HepG2 (cell line): Measurements from ENCODE around the gene ATP8A1. TPM values are rescaled to one million over a fixed set of nuclear protein-coding genes. Genes with fewer than 3 reads are reported as not detected.

ENCODE experiments used
- ATAC-seq: fragments of 200-7000 bp; cut with Tn5 transposase; 3 replicates; pipeline ENCODE4 v1.9.1; 2020; ENCODE audit warnings: mild to moderate bottlenecking, moderate library complexity
- BruUV-seq: library from RNA; stranded (reverse); fragments of 400-500 nt; replicated peaks from 2 replicates; lab custom pipeline; 2021; lab: Mats Ljungman, UMichigan
- CTCF ChIA-PET: fragments of 300-600 bp; formaldehyde crosslinking; extraction: SDS; loops from one replicate; lab custom pipeline; 2021; ENCODE audit warnings: low total read pairs, inconsistent platforms, low intra/inter-chr PET ratio; lab: Yijun Ruan, JAX
- POLR2A ChIA-PET: fragments of 350-600 bp; sonication (Branson Sonifier 250); formaldehyde crosslinking; loops from one replicate; lab custom pipeline; 2020; ENCODE audit warnings: antibody characterized with exemption, inconsistent platforms; lab: Yijun Ruan, JAX
- DNase-seq: peaks from one replicate; pipeline ENCODE4 v3.0.0-alpha.2; 2015; ENCODE audit warnings: low spot score
- FAIRE-seq: peaks from 3 replicates; lab custom pipeline; 2011; peaks lifted over from hg19 to GRCh38; lab: Jason Lieb, UNC
- H2AFZ ChIP-seq: one replicate; pipeline ENCODE4 v1.6.1; 2011; ENCODE audit warnings: low read length, inconsistent platforms
- H3K27ac ChIP-seq: fragments of 300-600 bp; 3 replicates; pipeline ENCODE4 v1.8.0; 2011; ENCODE audit warnings: mixed run types, mild to moderate bottlenecking, mixed read lengths, low read length, inconsistent platforms; ENCODE audit not compliant: insufficient read depth; ENCODE audit errors: extremely low read length
- H3K27me3 ChIP-seq, 2 experiments: fragments of 200-600 bp in 1 of 2; 2 replicates in 1 of 2; 3 replicates in 1 of 2; pipeline versions ENCODE4 v1.6.0 to v1.8.0; 2011; ENCODE audit warnings: low read length in 2 of 2, mild to moderate bottlenecking in 2 of 2, moderate library complexity in 2 of 2, inconsistent platforms in 1 of 2; ENCODE audit not compliant: insufficient read depth in 2 of 2, control insufficient read depth in 1 of 2
- H3K36me3 ChIP-seq, 2 experiments: fragments of 200-600 bp in 1 of 2; replicated peaks in 1 of 2; 2 replicates in 1 of 2; 3 replicates in 1 of 2; pipeline versions ENCODE4 v1.5.1 to v1.8.0; 2011; ENCODE audit warnings: low read length in 2 of 2, inconsistent platforms in 1 of 2; ENCODE audit not compliant: insufficient read depth in 2 of 2, control insufficient read depth in 1 of 2
- H3K4me1 ChIP-seq: 2 replicates; pipeline ENCODE4 v1.5.1; 2012; ENCODE audit warnings: low read length, inconsistent platforms; ENCODE audit not compliant: insufficient read depth
- H3K4me2 ChIP-seq: 2 replicates; pipeline ENCODE4 v1.6.0; 2011; ENCODE audit warnings: low read depth, low read length, inconsistent platforms
- H3K4me3 ChIP-seq, 3 experiments: fragments of 200-600 bp in 1 of 3; sonication (generic), shearing (Covaris generic) in 1 of 3; replicated peaks in 1 of 3; 2 replicates each; pipeline ENCODE4 v1.5.1; 2011 to 2016; ENCODE audit warnings: low read length in 3 of 3, inconsistent platforms in 2 of 3, low read depth in 2 of 3, mild to moderate bottlenecking in 2 of 3, control low read depth in 1 of 3, mixed read lengths in 1 of 3; ENCODE audit not compliant: insufficient read depth in 1 of 3
- H3K79me2 ChIP-seq: one replicate; pipeline ENCODE4 v1.6.1; 2011; ENCODE audit warnings: low read length, inconsistent platforms; ENCODE audit not compliant: insufficient read depth
- H3K9ac ChIP-seq: 2 replicates; pipeline ENCODE4 v1.6.0; 2011; ENCODE audit warnings: mild to moderate bottlenecking, low read depth, low read length, inconsistent platforms; ENCODE audit not compliant: insufficient read depth
- H3K9me3 ChIP-seq: 2 replicates; pipeline ENCODE4 v1.5.1; 2012; ENCODE audit warnings: mild to moderate bottlenecking, low read length
- H4K20me1 ChIP-seq: 2 replicates; pipeline ENCODE4 v1.6.0; 2011; ENCODE audit warnings: inconsistent platforms, mild to moderate bottlenecking, low read length, moderate library complexity; ENCODE audit not compliant: insufficient read depth
- FUBP1 ChIP-seq: sonication (generic); formaldehyde crosslinking; IDR thresholded peaks from 2 replicates; pipeline ENCODE4 v1.5.1; 2020; ENCODE audit warnings: missing genetic modification reagents, mild to moderate bottlenecking, borderline replicate concordance
- HNRNPK ChIP-seq: fragments of 200-400 bp; formaldehyde crosslinking; IDR thresholded peaks from 2 replicates; pipeline ENCODE4 v1.6.1; 2018; ENCODE audit warnings: low read length, low read depth, moderate library complexity, mild to moderate bottlenecking; ENCODE audit not compliant: poor library complexity, severe bottlenecking
- JUN ChIP-seq: sonication (generic); formaldehyde crosslinking; IDR thresholded peaks from 2 replicates; pipeline ENCODE4 v1.4.0; 2020; ENCODE audit warnings: mild to moderate bottlenecking, missing genetic modification reagents
- TAF15 ChIP-seq: fragments of 200-400 bp; formaldehyde crosslinking; IDR thresholded peaks from one replicate; pipeline ENCODE4 v1.6.1; 2018; ENCODE audit warnings: mild to moderate bottlenecking, low read depth, low read length; ENCODE audit not compliant: poor library complexity, severe bottlenecking
- TBX3 ChIP-seq: fragments of 450-650 bp; IDR thresholded peaks from 2 replicates; pipeline ENCODE4 v1.6.1; 2017; ENCODE audit warnings: antibody characterized with exemption, mild to moderate bottlenecking, inconsistent platforms, borderline replicate concordance
- ZFP62 ChIP-seq: sonication (generic); formaldehyde crosslinking; IDR thresholded peaks from 2 replicates; pipeline ENCODE4 v1.4.0; 2020; ENCODE audit warnings: missing genetic modification reagents
- ZFY ChIP-seq: sonication (generic); formaldehyde crosslinking; IDR thresholded peaks from 2 replicates; pipeline ENCODE4 v1.4.0; 2020; ENCODE audit warnings: missing genetic modification reagents
- ZNF251 ChIP-seq: sonication (generic); formaldehyde crosslinking; IDR thresholded peaks from 2 replicates; pipeline ENCODE4 v1.9.0; 2021; ENCODE audit warnings: mild to moderate bottlenecking, missing genetic modification reagents
- ZNF333 ChIP-seq: sonication (generic); formaldehyde crosslinking; IDR thresholded peaks from 2 replicates; pipeline ENCODE4 v1.4.0; 2020; ENCODE audit warnings: mild to moderate bottlenecking, missing genetic modification reagents, borderline replicate concordance
- ZNF460 ChIP-seq: sonication (generic); formaldehyde crosslinking; IDR thresholded peaks from 2 replicates; pipeline ENCODE4 v1.5.1; 2020; ENCODE audit warnings: missing genetic modification reagents, mild to moderate bottlenecking, borderline replicate concordance
- ZNF530 ChIP-seq: sonication (generic); formaldehyde crosslinking; IDR thresholded peaks from 2 replicates; pipeline ENCODE4 v1.5.0; 2020; ENCODE audit warnings: low read depth, mild to moderate bottlenecking, missing genetic modification reagents
- ZNF646 ChIP-seq: sonication (generic); formaldehyde crosslinking; IDR thresholded peaks from 2 replicates; pipeline ENCODE4 v1.9.0; 2021; ENCODE audit warnings: mild to moderate bottlenecking, missing genetic modification reagents
- ZXDC ChIP-seq: sonication (generic); formaldehyde crosslinking; IDR thresholded peaks from 2 replicates; pipeline ENCODE4 v1.5.0; 2020; ENCODE audit warnings: mild to moderate bottlenecking, missing genetic modification reagents
- WGBS: methylation state at CpG from one replicate; pipeline ENCODE4 v1.1.6; 2017; ENCODE audit warnings: low lambda C conversion rate; 5-methylcytosine and 5-hydroxymethylcytosine counted together
- in situ Hi-C: cut with HindIII; loops from 2 replicates; pipeline ENCODE4 v1.10.0; 2017; ENCODE audit warnings: low pct_unique_long_range_greater_than_20kb; ENCODE audit not compliant: extremely low pct_ligation_motif_present
- intact Hi-C: fragments of 100-400 bp; cut with micrococcal nuclease; formaldehyde crosslinking; loops from one replicate; pipeline ENCODE4 v1.10.0; 2022; ENCODE audit not compliant: unreplicated experiment
- polyA plus RNA-seq, 8 experiments: library from polyadenylated mRNA; depleted of rRNA in 3 of 8; stranded (reverse) in 7 of 8; unstranded in 1 of 8; fragments of >200 nt; fragmentation: Illumina TruSeq in 4 of 8; extraction: Trizol in 4 of 8; gene quantifications; 2 replicates each; pipeline versions ENCODE4 v1.2.1 to v1.2.3, GENCODE V29; 2011 to 2016; ENCODE audit warnings: low read depth in 4 of 8, missing spikeins in 1 of 8, mixed read lengths in 1 of 8; ENCODE audit not compliant: insufficient read depth in 1 of 8
- total RNA-seq, 5 experiments: library from RNA; depleted of rRNA; stranded (reverse); fragments of >200 nt; fragmentation: Illumina TruSeq; extraction: Trizol; gene quantifications; 2 replicates each; pipeline ENCODE4 v1.2.3, GENCODE V29; 2016; ENCODE audit warnings: low read depth in 1 of 5

ATP8A1 gene
- total and polyA plus RNA-seq, 2 of the 13 experiments (the other 11 are each of a cell fraction or from before 2014, with no cell fraction given): 1.7 to 6.2 TPM

GRCh38 chr4:42683393-42683792, 26.5 kb upstream of the ATP8A1 start (continued):
- TF ChIP-seq ZNF333 (CRISPR knock-in tag) (no peak), TBX3 (no peak), ZFY (no peak)

- intact Hi-C loops: no loop called here
- POLR2A ChIA-PET: no interaction called here
- DNase-seq (no peak), FAIRE-seq (no peak), ATAC-seq (no peak)
- no peaks in the 10 kb centered on the region; a peak in 1 of 5 replicates for H3K27me3 ChIP-seq
- no peaks in the 10 kb centered on the region for H3K4me1 ChIP-seq
- in situ Hi-C loops: no loop called here
- CTCF ChIA-PET: no interaction called here
- no TSS peak for BruUV-seq
- H2AFZ ChIP-seq: no peak overlapping the region
- H3K9ac ChIP-seq: no peak overlapping the region
- no peak overlapping the region for H3K4me3 ChIP-seq
- no peak overlapping the region for H3K4me2 ChIP-seq
- no peak overlapping the region for H3K27ac ChIP-seq
- no peaks in the 10 kb centered on the region for H3K36me3 ChIP-seq
- H4K20me1 ChIP-seq: no peaks in the 10 kb centered on the region
- 0% methylated on average over 1 of the region's 1 CpG for WGBS
- no peaks in the 10 kb centered on the region for H3K79me2 ChIP-seq
- H3K9me3 ChIP-seq: no peaks in the 10 kb centered on the region
- TF ChIP-seq ZNF530 (CRISPR knock-in tag) (no peak), TAF15 (no peak), ZNF251 (CRISPR knock-in tag) (no peak), ZXDC (no peak), FUBP1 (CRISPR knock-in tag) (no peak), HNRNPK (no peak), ZFP62 (no peak), JUN (CRISPR knock-in tag) (no peak), ZNF646 (CRISPR knock-in tag) (no peak), ZNF460 (no peak)
These were observed 21.6 kb upstream of the ATP8A1 start for GRCh38 chr4:42678512-42678911.
